Cardiac fibroblast (primary cell): ENCODE measurements around the gene PIGA.
"Not testable (repeated sequence)": the region's sequence is repeated elsewhere in the genome, so short reads cannot be mapped to it uniquely, and the experiment has no call there.

Experiments
- DNase-seq, 2 donors: peaks; one replicate each; pipeline versions ENCODE4 v3.0.0 to v3.0.0-alpha.2; 2010; ENCODE audit warnings: low read depth in 2 of 2
- H3K4me3 ChIP-seq, 2 donors: replicated peaks in 1 of 2; 1 replicate in 1 of 2; 2 replicates in 1 of 2; pipeline ENCODE4 v1.5.1; 2011; ENCODE audit warnings: low read depth in 2 of 2, low read length in 2 of 2, mild to moderate bottlenecking in 2 of 2, moderate library complexity in 1 of 2
- TF ChIP-seq, protein P1 (sequence below): IDR thresholded peaks from one replicate; pipeline ENCODE4 v1.5.1; 2011; ENCODE audit warnings: low read depth, mild to moderate bottlenecking, low read length, inconsistent platforms

Gene PIGA

DNA sequence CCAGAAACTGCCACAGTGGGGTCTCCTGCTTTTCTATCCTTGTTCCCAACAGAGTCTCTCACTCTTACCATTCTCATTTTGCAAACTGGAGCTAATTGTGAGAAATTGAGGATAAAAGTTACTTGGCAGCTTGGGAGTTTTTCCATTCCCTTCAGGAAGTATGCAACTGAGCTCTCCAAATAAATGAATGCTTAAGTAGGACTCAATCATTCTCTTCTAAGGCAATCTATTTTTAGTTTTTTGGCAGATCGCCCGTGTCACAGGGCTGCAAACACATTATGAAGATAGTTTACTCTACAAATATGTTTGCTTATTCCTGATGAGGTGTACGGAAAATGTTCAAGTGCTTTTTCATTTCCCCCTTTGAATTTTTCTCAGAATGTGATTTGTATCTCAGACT lies 25.2 kb downstream of the PIGA start:
- TF ChIP-seq, protein P1, sequence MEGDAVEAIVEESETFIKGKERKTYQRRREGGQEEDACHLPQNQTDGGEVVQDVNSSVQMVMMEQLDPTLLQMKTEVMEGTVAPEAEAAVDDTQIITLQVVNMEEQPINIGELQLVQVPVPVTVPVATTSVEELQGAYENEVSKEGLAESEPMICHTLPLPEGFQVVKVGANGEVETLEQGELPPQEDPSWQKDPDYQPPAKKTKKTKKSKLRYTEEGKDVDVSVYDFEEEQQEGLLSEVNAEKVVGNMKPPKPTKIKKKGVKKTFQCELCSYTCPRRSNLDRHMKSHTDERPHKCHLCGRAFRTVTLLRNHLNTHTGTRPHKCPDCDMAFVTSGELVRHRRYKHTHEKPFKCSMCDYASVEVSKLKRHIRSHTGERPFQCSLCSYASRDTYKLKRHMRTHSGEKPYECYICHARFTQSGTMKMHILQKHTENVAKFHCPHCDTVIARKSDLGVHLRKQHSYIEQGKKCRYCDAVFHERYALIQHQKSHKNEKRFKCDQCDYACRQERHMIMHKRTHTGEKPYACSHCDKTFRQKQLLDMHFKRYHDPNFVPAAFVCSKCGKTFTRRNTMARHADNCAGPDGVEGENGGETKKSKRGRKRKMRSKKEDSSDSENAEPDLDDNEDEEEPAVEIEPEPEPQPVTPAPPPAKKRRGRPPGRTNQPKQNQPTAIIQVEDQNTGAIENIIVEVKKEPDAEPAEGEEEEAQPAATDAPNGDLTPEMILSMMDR, result no peak
- no peak overlapping the region for H3K4me3 ChIP-seq
- peak; percentile 40 to 81 for DNase-seq

DNA sequence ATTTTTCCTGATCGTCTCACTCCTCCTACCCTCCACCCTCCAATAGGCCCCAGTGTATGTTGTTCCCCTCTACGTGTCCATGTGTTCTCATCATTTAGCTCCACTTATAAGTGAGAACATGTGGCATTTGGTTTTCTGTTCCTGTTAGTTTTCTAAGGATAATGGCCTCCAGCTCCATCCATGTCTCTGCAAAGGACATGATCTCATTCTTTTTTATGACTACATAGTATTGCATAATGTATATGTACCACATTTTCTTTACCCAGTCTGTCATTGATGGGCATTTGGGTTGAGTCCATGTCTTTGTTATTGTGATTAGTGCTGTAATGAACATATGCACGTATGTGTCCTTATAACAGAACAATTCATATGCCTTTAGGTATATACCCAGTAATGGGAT lies 29.4 kb downstream of the PIGA start:
- not testable (repeated sequence) for H3K4me3 ChIP-seq, DNase-seq

DNA sequence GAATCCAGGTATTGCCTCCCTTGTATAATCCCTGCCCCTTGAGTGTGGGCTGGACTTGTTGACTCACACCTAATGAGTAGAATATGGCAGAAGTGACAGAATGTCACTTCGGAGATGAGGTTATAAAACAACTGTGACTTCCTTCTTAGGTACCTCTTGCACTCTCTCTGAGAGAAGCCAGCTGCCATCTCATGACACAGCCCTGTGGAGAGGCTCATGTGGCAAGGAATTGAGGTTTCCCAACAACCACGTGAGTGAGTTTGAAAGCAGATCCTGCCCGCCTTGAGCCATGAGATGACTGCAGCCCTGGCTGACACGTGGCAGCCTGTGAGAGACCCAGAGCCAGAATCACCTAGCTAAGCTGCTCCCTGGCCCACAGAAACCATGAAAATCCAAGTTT lies 33.4 kb downstream of the PIGA start:
- H3K4me3 ChIP-seq, result no peak overlapping the region
- TF ChIP-seq, protein P1, result no peak

DNA sequence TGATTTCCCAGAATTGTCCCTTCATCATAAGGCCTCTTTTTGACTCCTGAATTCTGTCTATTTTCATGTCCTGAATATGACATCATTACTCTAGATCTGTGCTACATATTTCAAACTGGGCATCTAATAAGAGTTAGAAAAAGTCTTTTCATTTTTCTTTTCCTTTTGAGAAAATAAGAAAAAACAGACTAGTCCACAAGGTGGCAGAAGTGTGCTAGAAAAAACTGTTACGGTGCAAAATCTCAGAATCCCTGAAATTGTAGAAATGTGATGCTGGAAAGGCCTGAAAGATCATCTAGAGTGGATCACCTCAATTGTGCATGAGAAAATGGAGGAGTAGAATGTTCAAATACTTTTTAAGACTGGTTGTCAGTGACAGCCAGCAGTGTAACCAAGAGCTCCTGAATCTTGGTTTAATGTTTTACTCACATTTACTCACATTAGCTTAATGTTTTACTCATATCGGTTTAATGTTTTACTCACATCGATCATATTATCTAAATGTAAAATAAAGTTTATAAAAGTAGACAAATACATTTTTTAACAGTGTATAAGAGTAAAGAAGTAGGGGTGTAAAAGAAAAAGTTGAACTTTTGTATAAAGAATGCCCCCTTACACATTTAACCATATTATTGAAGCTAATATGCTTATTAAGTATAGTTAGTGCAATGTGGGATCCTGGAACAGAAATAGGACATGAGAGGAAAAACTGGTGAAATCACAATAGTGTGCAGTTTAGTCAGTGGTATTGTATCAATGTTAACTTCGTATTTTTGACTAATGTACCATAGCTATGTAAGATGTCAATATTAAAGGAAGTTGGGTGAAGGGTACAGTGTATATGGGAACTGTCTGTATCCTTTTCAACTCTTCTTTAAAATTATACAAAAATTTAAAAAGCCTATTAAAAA lies 35.1 kb downstream of the PIGA start:
- peak; percentile 40 to 46 for DNase-seq
- H3K4me3 ChIP-seq, result no peak overlapping the region
- TF ChIP-seq, protein P1, result peak; percentile 11

More for the DNA sequence above, 33.4 kb downstream of the PIGA start:
- peak; percentile 37 to 42 for DNase-seq

DNA sequence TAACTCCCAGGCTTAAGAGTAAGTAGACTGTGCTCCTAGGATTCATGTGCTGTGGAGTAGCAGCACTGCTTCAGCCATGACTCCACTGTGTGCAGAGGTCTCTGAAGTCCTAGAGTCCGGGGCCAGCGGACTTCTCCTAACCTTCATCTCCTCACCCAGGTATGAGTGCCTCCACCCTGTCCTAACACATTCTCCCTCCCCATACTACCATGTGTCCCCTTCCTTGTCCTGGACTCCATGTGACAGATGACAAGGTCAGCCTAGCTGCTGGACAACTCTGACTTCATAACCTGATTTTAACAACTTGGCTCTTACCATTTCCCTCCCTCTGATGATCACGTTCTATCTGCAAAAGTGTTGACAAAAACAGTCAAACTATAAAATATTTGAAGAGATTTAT lies 36.5 kb downstream of the PIGA start:
- no peak for DNase-seq
- H3K4me3 ChIP-seq, result no peak overlapping the region
- TF ChIP-seq, protein P1, result no peak

DNA sequence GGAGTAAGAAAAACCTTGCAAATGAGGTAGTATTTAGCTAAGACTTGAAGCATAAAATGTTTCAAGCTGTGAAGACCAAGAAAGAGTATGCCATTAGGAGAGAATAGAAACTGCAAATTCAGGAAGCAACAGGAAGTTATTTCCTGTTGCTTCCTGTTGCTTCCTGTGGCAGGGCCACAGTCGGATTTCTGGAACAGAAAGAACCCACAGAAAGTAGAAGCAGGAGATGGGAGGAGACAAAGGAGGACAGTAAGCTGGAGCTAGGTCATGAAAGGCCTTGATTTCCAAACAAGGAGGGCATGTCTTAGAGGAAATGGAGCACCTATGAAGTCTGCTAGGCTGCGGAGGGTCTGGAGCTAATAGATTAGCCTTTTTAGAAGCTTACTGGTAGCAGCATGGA lies 37.1 kb downstream of the PIGA start:
- peak; percentile 11 to 46 for DNase-seq
- TF ChIP-seq, protein P1, result no peak
- no peak overlapping the region for H3K4me3 ChIP-seq

DNA sequence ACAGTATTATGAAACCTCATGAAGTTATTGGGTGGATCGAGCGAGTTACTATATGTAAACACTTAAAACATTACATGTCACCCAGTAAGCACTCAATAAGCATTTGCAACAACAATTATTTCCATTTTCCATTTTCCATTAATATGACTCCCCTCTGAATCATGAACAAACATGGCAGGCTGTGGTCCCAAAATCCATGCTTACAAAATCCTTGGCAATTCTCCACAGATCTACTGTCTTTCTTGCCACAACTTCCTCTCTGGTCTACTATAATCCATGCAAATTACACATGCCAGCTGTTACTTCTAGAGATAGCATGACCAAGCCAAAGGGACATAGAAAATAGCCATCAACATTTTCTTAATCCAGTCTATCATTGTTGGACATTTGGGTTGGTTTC lies 41.9 kb downstream of the PIGA start:
- peak in 1 of 2 donors; percentile 35 for DNase-seq
- TF ChIP-seq, protein P1, result no peak
- no peak overlapping the region for H3K4me3 ChIP-seq
